SK-N-MC (cell line): ENCODE data around the gene SLC38A6.
A peak's percentile ranks its signal among the peaks of the same experiment; 100 is the strongest.
"Not testable (repeated sequence)": the region's sequence is repeated elsewhere in the genome, so short reads cannot be mapped to it uniquely, and the experiment has no call there.

Source experiments
- DNase-seq: peaks from one replicate; pipeline ENCODE4 v3.0.0-alpha.2; 2011; ENCODE audit warnings: low read depth, low spot score
- H3K27ac ChIP-seq: fragments of 200-600 bp; sonication (generic); 2 replicates; pipeline ENCODE4 v1.5.1; 2016; ENCODE audit warnings: mixed run types
- H3K36me3 ChIP-seq: fragments of 200-600 bp; sonication (generic); 2 replicates; pipeline ENCODE4 v1.6.1; 2017; ENCODE audit warnings: antibody characterized with exemption, low read length, mixed read lengths; ENCODE audit not compliant: insufficient read depth
- H3K4me3 ChIP-seq: fragments of 200-600 bp; sonication (generic); 2 replicates; pipeline ENCODE4 v1.5.1; 2016
- H3K9ac ChIP-seq: fragments of 200-600 bp; sonication (generic); 2 replicates; pipeline ENCODE4 v1.8.0; 2017; ENCODE audit warnings: mixed run types, mixed read lengths; ENCODE audit not compliant: insufficient read length
- H3K9me3 ChIP-seq: fragments of 200-600 bp; sonication (generic); 2 replicates; pipeline ENCODE4 v1.6.1; 2017; ENCODE audit warnings: low read depth, mild to moderate bottlenecking, antibody characterized with exemption, low read length, moderate library complexity, mixed read lengths
- EZH2 ChIP-seq: fragments of 200-600 bp; sonication (generic); IDR thresholded peaks from one replicate; pipeline ENCODE4 v1.6.1; 2017; ENCODE audit warnings: antibody characterized with exemption
- FOXP2 ChIP-seq: optimal IDR thresholded peaks from 2 replicates; pipeline ENCODE3; 2011; ENCODE audit warnings: mild to moderate bottlenecking, moderate library complexity; ENCODE audit not compliant: insufficient read depth; ENCODE audit errors: extremely low read length, control extremely low read depth
- POLR2AphosphoS5 ChIP-seq: IDR thresholded peaks from 2 replicates; pipeline ENCODE4 v1.6.1; 2012; ENCODE audit warnings: mild to moderate bottlenecking, low read depth, low read length, borderline replicate concordance

Gene SLC38A6

GRCh38 chr14:61047021-61047420, 66.0 kb downstream of the SLC38A6 start:
- H3K9ac ChIP-seq: no peak overlapping the region
- no peak for TF ChIP-seq FOXP2
- no peak for TF ChIP-seq POLR2AphosphoS5
- TF ChIP-seq EZH2: no peak
- H3K4me3 ChIP-seq: no peak overlapping the region
- no peak overlapping the region for H3K27ac ChIP-seq
- DNase-seq: no peak
- no peaks in the 10 kb centered on the region for H3K36me3 ChIP-seq
- H3K9me3 ChIP-seq: no peaks in the 10 kb centered on the region

- Histone ChIP-seq H3K9me3 (peaks cover 5% of the 10 kb centered on the region; the same call in 1 of the 2 replicates), H3K27ac (no peak overlapping the region), H3K36me3 (peaks cover 11% of the 10 kb centered on the region), H3K4me3 (no peak overlapping the region), H3K9ac (no peak overlapping the region)
- TF ChIP-seq POLR2AphosphoS5: no peak
- no peak for TF ChIP-seq FOXP2
- TF ChIP-seq EZH2: no peak
- no peak for DNase-seq
These were observed 67.6 kb downstream of the SLC38A6 start for GRCh38 chr14:61048640-61049039.

GRCh38 chr14:61050417-61050816, 69.4 kb downstream of the SLC38A6 start:
- Histone ChIP-seq H3K4me3 (peak overlapping the region; percentile 59; the same call in 1 of the 2 replicates), H3K9me3 (peaks cover 5% of the 10 kb centered on the region; the same call in 1 of the 2 replicates), H3K36me3 (peaks cover 17% of the 10 kb centered on the region), H3K9ac (peak overlapping the region; percentile 37), H3K27ac (peak overlapping the region; percentile 90)
- no peak for DNase-seq
- no peak for TF ChIP-seq EZH2
- no peak for TF ChIP-seq FOXP2
- no peak for TF ChIP-seq POLR2AphosphoS5

- Histone ChIP-seq H3K9me3 (peaks cover 5% of the 10 kb centered on the region; the same call in 1 of the 2 replicates), H3K9ac (peak overlapping the region; percentile 37), H3K27ac (peak overlapping the region; percentile 90), H3K36me3 (peaks cover 17% of the 10 kb centered on the region), H3K4me3 (peak overlapping the region; percentile 59)
- no peak for TF ChIP-seq FOXP2
- no peak for TF ChIP-seq POLR2AphosphoS5
- TF ChIP-seq EZH2: no peak
- DNase-seq: peak; percentile 69
These were observed 70.0 kb downstream of the SLC38A6 start for GRCh38 chr14:61051051-61051450.

GRCh38 chr14:61051621-61052020, 70.6 kb downstream of the SLC38A6 start:
- DNase-seq: no peak
- H3K9ac ChIP-seq: peak overlapping the region; percentile 28
- peak overlapping the region; percentile 19; the same call in 1 of the 2 replicates for H3K4me3 ChIP-seq
- no peak for TF ChIP-seq EZH2
- TF ChIP-seq FOXP2: no peak
- TF ChIP-seq POLR2AphosphoS5: no peak
- peaks cover 17% of the 10 kb centered on the region for H3K36me3 ChIP-seq
- peaks cover 5% of the 10 kb centered on the region; the same call in 1 of the 2 replicates for H3K9me3 ChIP-seq
- peak overlapping the region; percentile 90 for H3K27ac ChIP-seq

GRCh38 chr14:61063461-61063860, 82.4 kb downstream of the SLC38A6 start:
- Histone ChIP-seq H3K27ac (no peak overlapping the region), H3K9me3 (no peaks in the 10 kb centered on the region), H3K4me3 (no peak overlapping the region), H3K36me3 (no peaks in the 10 kb centered on the region), H3K9ac (no peak overlapping the region)
- TF ChIP-seq POLR2AphosphoS5 (no peak), EZH2 (no peak), FOXP2 (no peak)
- no peak for DNase-seq

GRCh38 chr14:61064210-61064609, 83.2 kb downstream of the SLC38A6 start:
- no peak overlapping the region for H3K27ac ChIP-seq
- H3K36me3 ChIP-seq: no peaks in the 10 kb centered on the region
- DNase-seq: no peak
- no peaks in the 10 kb centered on the region for H3K9me3 ChIP-seq
- no peak overlapping the region for H3K9ac ChIP-seq
- TF ChIP-seq FOXP2 (no peak), POLR2AphosphoS5 (no peak), EZH2 (no peak)
- no peak overlapping the region for H3K4me3 ChIP-seq

- TF ChIP-seq FOXP2 (no peak), EZH2 (no peak), POLR2AphosphoS5 (no peak)
- DNase-seq: no peak
- Histone ChIP-seq H3K27ac (no peak overlapping the region), H3K36me3 (no peaks in the 10 kb centered on the region), H3K9me3 (no peaks in the 10 kb centered on the region), H3K4me3 (no peak overlapping the region), H3K9ac (no peak overlapping the region)
These were observed 83.8 kb downstream of the SLC38A6 start for GRCh38 chr14:61064856-61065255.

- DNase-seq: no peak
- no peak for TF ChIP-seq POLR2AphosphoS5
- no peak for TF ChIP-seq FOXP2
- Histone ChIP-seq H3K4me3 (no peak overlapping the region), H3K27ac (no peak overlapping the region), H3K36me3 (no peaks in the 10 kb centered on the region), H3K9me3 (no peaks in the 10 kb centered on the region), H3K9ac (no peak overlapping the region)
These were observed 84.6 kb downstream of the SLC38A6 start for GRCh38 chr14:61065656-61066055.

- not testable (repeated sequence) for H3K4me3 ChIP-seq, H3K9ac ChIP-seq, H3K36me3 ChIP-seq, H3K27ac ChIP-seq, H3K9me3 ChIP-seq, DNase-seq
These were observed 91.4 kb downstream of the SLC38A6 start for GRCh38 chr14:61072442-61072841.
